Kidney tubule cell (primary cell): ENCODE data around the gene TMOD4.
"Not testable (repeated sequence)": the region's sequence is repeated elsewhere in the genome, so short reads cannot be mapped to it uniquely, and the experiment has no call there.

Experiments
- DNase-seq: peaks from one replicate; pipeline ENCODE4 v3.0.0-alpha.2; 2018; ENCODE audit warnings: low spot score

Gene TMOD4

GRCh38 chr1:151175863-151176262 lies at the start of gene TMOD4:
TSS of gene TMOD4 (minus strand) at chr1:151175981. CDS start at chr1:151174875, 1,106 bp downstream.
- no peak for DNase-seq

GRCh38 chr1:151222130-151222529 lies 46.3 kb upstream of the TMOD4 start:
- peak; percentile 50 for DNase-seq

- peak; percentile 24 for DNase-seq
These were observed 45.8 kb upstream of the TMOD4 start for GRCh38 chr1:151221616-151222015.

GRCh38 chr1:151213560-151213959 lies 37.8 kb upstream of the TMOD4 start:
- DNase-seq, result no peak

- DNase-seq, result peak; percentile 57
These were observed 36.4 kb upstream of the TMOD4 start for GRCh38 chr1:151211972-151212705.

- peak; percentile 71 for DNase-seq
These were observed 35.0 kb upstream of the TMOD4 start for GRCh38 chr1:151210830-151211229.

- DNase-seq, result peak; percentile 15
These were observed 29.7 kb upstream of the TMOD4 start for GRCh38 chr1:151205381-151205965.

- peak; percentile 94 for DNase-seq
These were observed 24.2 kb upstream of the TMOD4 start for GRCh38 chr1:151199873-151200581.

- peak; percentile 98 for DNase-seq
These were observed 22.7 kb upstream of the TMOD4 start, which contains the start of gene PIP5K1A for GRCh38 chr1:151198254-151199127. TSS of gene PIP5K1A (plus strand) at chr1:151198552. CDS start at chr1:151198997, 445 bp downstream.

- no peak for DNase-seq
These were observed 22.1 kb upstream of the TMOD4 start for GRCh38 chr1:151197863-151198253.

- DNase-seq, result peak; percentile 91
These were observed 20.6 kb upstream of the TMOD4 start for GRCh38 chr1:151196292-151196800.

GRCh38 chr1:151194894-151195594 lies 19.3 kb upstream of the TMOD4 start:
- peak; percentile 95 for DNase-seq

- DNase-seq, result no peak
These were observed 18.1 kb upstream of the TMOD4 start for GRCh38 chr1:151193856-151194255.

GRCh38 chr1:151193304-151193703 lies 17.5 kb upstream of the TMOD4 start:
- no peak for DNase-seq

- DNase-seq, result no peak
These were observed 16.3 kb upstream of the TMOD4 start for GRCh38 chr1:151192047-151192446.

GRCh38 chr1:151189637-151190445 lies 14.1 kb upstream of the TMOD4 start, which contains the start of gene VPS72:
TSS of gene VPS72 (minus strand) at chr1:151190197. CDS start at chr1:151190121, 76 bp downstream.
- DNase-seq, result peak; percentile 93

- DNase-seq, result not testable (repeated sequence)
These were observed 12.9 kb upstream of the TMOD4 start for GRCh38 chr1:151188667-151189066.

- DNase-seq, result no peak
These were observed 11.4 kb upstream of the TMOD4 start for GRCh38 chr1:151187205-151187604.

GRCh38 chr1:151184211-151184610 lies 8.4 kb upstream of the TMOD4 start:
- no peak for DNase-seq

GRCh38 chr1:151176514-151177045 lies 799 bp upstream of the TMOD4 start:
- no peak for DNase-seq
